ENCODE results near the gene NAPSA. TPM values are rescaled to one million over a fixed set of nuclear protein-coding genes. Genes with fewer than 3 reads are reported as not detected.
"Not testable (repeated sequence)": the region's sequence is repeated elsewhere in the genome, so short reads cannot be mapped to it uniquely, and the experiment has no call there.

NAPSA gene
- total RNA-seq, 1 donor from 2014 or later, result not detected

GRCh38 chr19:50393589-50393988, 28.1 kb upstream of the NAPSA start:
- Histone ChIP-seq H3K9ac (ENCODE audit: low read length) (no peak overlapping the region), H3K79me2 (ENCODE audit: insufficient read depth, low read length) (peaks cover 7% of the 10 kb centered on the region), H2AFZ (ENCODE audit: low read depth, low read length) (no peak overlapping the region), H3K4me2 (ENCODE audit: low read length) (no peak overlapping the region), H4K20me1 (ENCODE audit: insufficient read depth, low read length) (peaks cover 3% of the 10 kb centered on the region), H3K27ac (ENCODE audit: low read depth, low read length) (no peak overlapping the region), H3K4me3 (ENCODE audit: insufficient read depth, low read depth, low read length) (no peak overlapping the region), H3K27me3 (ENCODE audit: insufficient read depth, low read length) (no peaks in the 10 kb centered on the region), H3K36me3 (ENCODE audit: insufficient read depth, low read length) (peaks cover 2% of the 10 kb centered on the region), H3K9me3 (ENCODE audit: insufficient read depth, low read depth, low read length) (no peaks in the 10 kb centered on the region), H3K4me1 (ENCODE audit: insufficient read depth, low read length) (no peaks in the 10 kb centered on the region)
- no peak for FAIRE-seq
- no peak for DNase-seq (ENCODE audit: low read depth)
- Mint-ChIP-seq H3K4me1 (ENCODE audit: low read depth, unreplicated experiment) (no peaks in the 10 kb centered on the region), H3K27me3 (ENCODE audit: low read depth, unreplicated experiment) (no peaks in the 10 kb centered on the region), H3K27ac (ENCODE audit: unreplicated experiment) (no peak overlapping the region), H3K36me3 (ENCODE audit: low read depth, unreplicated experiment) (peaks cover 8% of the 10 kb centered on the region), H3K9me3 (ENCODE audit: unreplicated experiment) (peaks cover 2% of the 10 kb centered on the region), H3K4me3 (ENCODE audit: unreplicated experiment) (no peak overlapping the region)
- TF ChIP-seq, protein P1, sequence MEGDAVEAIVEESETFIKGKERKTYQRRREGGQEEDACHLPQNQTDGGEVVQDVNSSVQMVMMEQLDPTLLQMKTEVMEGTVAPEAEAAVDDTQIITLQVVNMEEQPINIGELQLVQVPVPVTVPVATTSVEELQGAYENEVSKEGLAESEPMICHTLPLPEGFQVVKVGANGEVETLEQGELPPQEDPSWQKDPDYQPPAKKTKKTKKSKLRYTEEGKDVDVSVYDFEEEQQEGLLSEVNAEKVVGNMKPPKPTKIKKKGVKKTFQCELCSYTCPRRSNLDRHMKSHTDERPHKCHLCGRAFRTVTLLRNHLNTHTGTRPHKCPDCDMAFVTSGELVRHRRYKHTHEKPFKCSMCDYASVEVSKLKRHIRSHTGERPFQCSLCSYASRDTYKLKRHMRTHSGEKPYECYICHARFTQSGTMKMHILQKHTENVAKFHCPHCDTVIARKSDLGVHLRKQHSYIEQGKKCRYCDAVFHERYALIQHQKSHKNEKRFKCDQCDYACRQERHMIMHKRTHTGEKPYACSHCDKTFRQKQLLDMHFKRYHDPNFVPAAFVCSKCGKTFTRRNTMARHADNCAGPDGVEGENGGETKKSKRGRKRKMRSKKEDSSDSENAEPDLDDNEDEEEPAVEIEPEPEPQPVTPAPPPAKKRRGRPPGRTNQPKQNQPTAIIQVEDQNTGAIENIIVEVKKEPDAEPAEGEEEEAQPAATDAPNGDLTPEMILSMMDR (IDR thresholded peaks at IDR 0.05; ENCODE audit: insufficient read depth, low read depth, low read length), result no peak
- no peak for TF ChIP-seq EZH2 (IDR thresholded peaks at IDR 0.05; ENCODE audit: insufficient read depth, low read length)

GRCh38 chr19:50392759-50393158, 27.3 kb upstream of the NAPSA start:
- Histone ChIP-seq H3K27me3 (ENCODE audit: insufficient read depth, low read length) (no peaks in the 10 kb centered on the region), H3K36me3 (ENCODE audit: insufficient read depth, low read length) (peaks cover 3% of the 10 kb centered on the region), H2AFZ (ENCODE audit: low read depth, low read length) (no peak overlapping the region), H3K4me2 (ENCODE audit: low read length) (no peak overlapping the region), H4K20me1 (ENCODE audit: insufficient read depth, low read length) (peaks cover 3% of the 10 kb centered on the region), H3K9ac (ENCODE audit: low read length) (no peak overlapping the region), H3K4me3 (ENCODE audit: insufficient read depth, low read depth, low read length) (no peak overlapping the region), H3K9me3 (ENCODE audit: insufficient read depth, low read depth, low read length) (no peaks in the 10 kb centered on the region), H3K79me2 (ENCODE audit: insufficient read depth, low read length) (peaks cover 10% of the 10 kb centered on the region), H3K27ac (ENCODE audit: low read depth, low read length) (no peak overlapping the region), H3K4me1 (ENCODE audit: insufficient read depth, low read length) (no peaks in the 10 kb centered on the region)
- H3K36me3 Mint-ChIP-seq (ENCODE audit: low read depth, unreplicated experiment), result peaks cover 8% of the 10 kb centered on the region
- DNase-seq (ENCODE audit: low read depth) (no peak), FAIRE-seq (no peak)
- H3K4me1 Mint-ChIP-seq (ENCODE audit: low read depth, unreplicated experiment), result no peaks in the 10 kb centered on the region
- H3K27me3 Mint-ChIP-seq (ENCODE audit: low read depth, unreplicated experiment), result no peaks in the 10 kb centered on the region
- H3K4me3 Mint-ChIP-seq (ENCODE audit: unreplicated experiment), result no peak overlapping the region
- no peak overlapping the region for H3K27ac Mint-ChIP-seq (ENCODE audit: unreplicated experiment)
- H3K9me3 Mint-ChIP-seq (ENCODE audit: unreplicated experiment), result peaks cover 2% of the 10 kb centered on the region
- TF ChIP-seq, protein P1 (IDR thresholded peaks at IDR 0.05; ENCODE audit: insufficient read depth, low read depth, low read length), result no peak
- TF ChIP-seq EZH2 (IDR thresholded peaks at IDR 0.05; ENCODE audit: insufficient read depth, low read length), result no peak

GRCh38 chr19:50390952-50391351, 25.5 kb upstream of the NAPSA start:
- not testable (repeated sequence) for H3K4me3 ChIP-seq (ENCODE audit: insufficient read depth, low read depth, low read length); H2AFZ ChIP-seq (ENCODE audit: low read depth, low read length); H3K4me2 ChIP-seq (ENCODE audit: low read length); H3K27ac ChIP-seq (ENCODE audit: low read depth, low read length); H3K9me3 Mint-ChIP-seq (ENCODE audit: unreplicated experiment); H3K4me3 Mint-ChIP-seq (ENCODE audit: unreplicated experiment); H3K36me3 Mint-ChIP-seq (ENCODE audit: low read depth, unreplicated experiment); H3K36me3 ChIP-seq (ENCODE audit: insufficient read depth, low read length); DNase-seq (ENCODE audit: low read depth); H3K4me1 ChIP-seq (ENCODE audit: insufficient read depth, low read length); H3K9me3 ChIP-seq (ENCODE audit: insufficient read depth, low read depth, low read length); H3K27ac Mint-ChIP-seq (ENCODE audit: unreplicated experiment); H3K27me3 ChIP-seq (ENCODE audit: insufficient read depth, low read length); FAIRE-seq; H4K20me1 ChIP-seq (ENCODE audit: insufficient read depth, low read length); H3K4me1 Mint-ChIP-seq (ENCODE audit: low read depth, unreplicated experiment); H3K9ac ChIP-seq (ENCODE audit: low read length); H3K27me3 Mint-ChIP-seq (ENCODE audit: low read depth, unreplicated experiment)
- peaks cover 23% of the 10 kb centered on the region for H3K79me2 ChIP-seq (ENCODE audit: insufficient read depth, low read length)

DNA sequence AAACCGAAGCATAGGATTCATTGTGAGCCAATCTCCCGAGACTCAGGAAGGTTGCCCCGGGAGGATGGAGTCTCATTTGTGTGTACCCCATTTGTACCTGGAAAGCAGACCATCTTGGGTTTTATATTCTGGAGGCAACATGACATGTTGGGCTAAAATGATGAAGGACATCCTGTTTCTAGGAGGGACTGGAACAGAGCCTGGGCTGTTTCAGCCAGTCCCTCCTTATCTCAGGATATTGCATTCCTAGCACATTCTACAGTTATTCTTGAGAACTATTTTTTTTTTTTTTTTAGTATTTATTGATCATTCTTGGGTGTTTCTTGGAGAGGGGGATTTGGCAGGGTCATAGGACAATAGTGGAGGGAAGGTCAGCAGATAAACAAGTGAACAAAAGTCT, 24.9 kb upstream of the NAPSA start:
- FAIRE-seq; H3K27ac Mint-ChIP-seq (ENCODE audit: unreplicated experiment): not testable (repeated sequence)

More for the DNA sequence above, 24.9 kb upstream of the NAPSA start:
- peaks cover 30% of the 10 kb centered on the region for H3K79me2 ChIP-seq (ENCODE audit: insufficient read depth, low read length)
- not testable (repeated sequence) for H3K9me3 ChIP-seq (ENCODE audit: insufficient read depth, low read depth, low read length); H3K4me1 ChIP-seq (ENCODE audit: insufficient read depth, low read length); DNase-seq (ENCODE audit: low read depth); H3K27me3 Mint-ChIP-seq (ENCODE audit: low read depth, unreplicated experiment); H3K4me2 ChIP-seq (ENCODE audit: low read length); H3K36me3 ChIP-seq (ENCODE audit: insufficient read depth, low read length); H3K9ac ChIP-seq (ENCODE audit: low read length); H2AFZ ChIP-seq (ENCODE audit: low read depth, low read length); H3K4me1 Mint-ChIP-seq (ENCODE audit: low read depth, unreplicated experiment); H3K4me3 ChIP-seq (ENCODE audit: insufficient read depth, low read depth, low read length); H4K20me1 ChIP-seq (ENCODE audit: insufficient read depth, low read length); H3K4me3 Mint-ChIP-seq (ENCODE audit: unreplicated experiment); H3K9me3 Mint-ChIP-seq (ENCODE audit: unreplicated experiment); H3K36me3 Mint-ChIP-seq (ENCODE audit: low read depth, unreplicated experiment); H3K27me3 ChIP-seq (ENCODE audit: insufficient read depth, low read length); H3K27ac ChIP-seq (ENCODE audit: low read depth, low read length)

Measured in astrocyte (in vitro differentiated cells and primary cell).